Left lung (tissue), 10 donors: ENCODE data around the gene SRCAP. TPM values are rescaled to one million over a fixed set of nuclear protein-coding genes. Genes with fewer than 3 reads are reported as not detected.

Experiments used
- ATAC-seq: fragments of 200-7000 bp; cut with Tn5 transposase; one replicate; pipeline ENCODE4 v1.9.1; 2020; ENCODE audit warnings: moderate library complexity
- DNase-seq, 4 donors: peaks; one replicate each; pipeline ENCODE4 v3.0.0-alpha.2; 2013 to 2020
- H3K27ac ChIP-seq, 2 donors: fragments of 200-600 bp; sonication (generic) in 1 of 2; one replicate each; pipeline versions ENCODE4 v1.5.0 to v1.8.0; 2020 to 2021
- H3K27me3 ChIP-seq, 2 donors: fragments of 200-600 bp; sonication (generic) in 1 of 2; one replicate each; pipeline versions ENCODE4 v1.5.0 to v1.8.0; 2020 to 2021
- H3K36me3 ChIP-seq, 2 donors: fragments of 200-600 bp; sonication (generic) in 1 of 2; one replicate each; pipeline versions ENCODE4 v1.5.0 to v1.8.0; 2020 to 2021
- H3K4me1 ChIP-seq, 2 donors: fragments of 200-600 bp; one replicate each; pipeline ENCODE4 v1.8.0; 2021
- H3K4me3 ChIP-seq, 2 donors: fragments of 200-600 bp; sonication (generic) in 1 of 2; one replicate each; pipeline versions ENCODE4 v1.5.0 to v1.8.0; 2020 to 2021; ENCODE audit warnings: mild to moderate bottlenecking in 1 of 2
- H3K9me3 ChIP-seq, 2 donors: fragments of 200-600 bp; sonication (generic) in 1 of 2; one replicate each; pipeline versions ENCODE4 v1.5.0 to v1.8.0; 2020 to 2021
- CTCF ChIP-seq, 2 donors: fragments of 200-600 bp; sonication (generic) in 1 of 2; IDR thresholded peaks; one replicate each; pipeline versions ENCODE4 v1.5.0 to v1.8.0; 2021; ENCODE audit warnings: antibody characterized with exemption in 2 of 2
- intact Hi-C, 2 donors: fragments of 100-400 bp; cut with DNase I; formaldehyde crosslinking; loops; one replicate each; pipeline versions ENCODE4 v1.11.2 to v1.14.2; 2022
- polyA plus RNA-seq, 6 donors: library from polyadenylated mRNA; unstranded; fragments of 120-200 nt; gene quantifications; one replicate each; pipeline ENCODE4 v1.2.1, GENCODE V29; 2013; ENCODE audit not compliant: insufficient read length in 6 of 6
- total RNA-seq, 2 donors: library from RNA; stranded (reverse); fragmentation: NEBNext Ultra II Directional; extraction: Animal tissue kit (Norgen Biotek cat#: 25700); gene quantifications; one replicate each; pipeline ENCODE4 v1.2.1, GENCODE V29; 2021
- donor health status: DM: no; HTN: yes; CAD: no.
- donor health status: DM: no; HTN: no; CAD: no.

SRCAP gene
- total and polyA plus RNA-seq, 8 donors: 30.7 to 67.4 (median 40.6) TPM

GRCh38 chr16:30753596-30753995 is 54.6 kb downstream of the SRCAP start:
- Histone ChIP-seq H3K27ac (no peak overlapping the region), H3K4me3 (no peak overlapping the region), H3K9me3 (no peaks in the 10 kb centered on the region), H3K4me1 (peaks cover 4 to 15% of the 10 kb centered on the region in 2 donors), H3K27me3 (no peaks in the 10 kb centered on the region), H3K36me3 (peaks cover 0 to 82% of the 10 kb centered on the region in 2 donors)
- no peak for TF ChIP-seq CTCF (IDR thresholded peaks at IDR 0.05)
- intact Hi-C loops: no loop called here
- ATAC-seq (no peak), DNase-seq (peak in 1 of 4 donors; percentile 33)

GRCh38 chr16:30755955-30756780 is 57.2 kb downstream of the SRCAP start:
- no peak for TF ChIP-seq CTCF (IDR thresholded peaks at IDR 0.05)
- Histone ChIP-seq H3K27ac (no peak overlapping the region), H3K4me3 (no peak overlapping the region), H3K4me1 (peaks cover 7 to 29% of the 10 kb centered on the region in 2 donors), H3K36me3 (peaks cover 0 to 84% of the 10 kb centered on the region in 2 donors), H3K27me3 (no peaks in the 10 kb centered on the region), H3K9me3 (no peaks in the 10 kb centered on the region)
- no peak for ATAC-seq
- intact Hi-C loops: no loop called here
- DNase-seq: peak in 2 of 4 donors; percentile 7 to 28

GRCh38 chr16:30756781-30757100 is 57.8 kb downstream of the SRCAP start:
- Histone ChIP-seq H3K36me3 (peaks cover 0 to 78% of the 10 kb centered on the region in 2 donors), H3K9me3 (no peaks in the 10 kb centered on the region), H3K4me3 (no peak overlapping the region), H3K27ac (no peak overlapping the region), H3K4me1 (peaks cover 7 to 34% of the 10 kb centered on the region in 2 donors), H3K27me3 (no peaks in the 10 kb centered on the region)
- DNase-seq: peak in 2 of 4 donors; percentile 16 to 41
- no peak for TF ChIP-seq CTCF (IDR thresholded peaks at IDR 0.05)
- ATAC-seq: no peak
- intact Hi-C loops: no loop called here

GRCh38 chr16:30757316-30757715 is 58.3 kb downstream of the SRCAP start:
- Histone ChIP-seq H3K36me3 (peaks cover 0 to 72% of the 10 kb centered on the region in 2 donors), H3K9me3 (no peaks in the 10 kb centered on the region), H3K4me3 (no peak overlapping the region), H3K27ac (no peak overlapping the region), H3K4me1 (peaks cover 7 to 36% of the 10 kb centered on the region in 2 donors), H3K27me3 (no peaks in the 10 kb centered on the region)
- TF ChIP-seq CTCF (IDR thresholded peaks at IDR 0.05): no peak
- intact Hi-C loops: no loop called here
- DNase-seq (peak in 1 of 4 donors; percentile 42), ATAC-seq (no peak)

GRCh38 chr16:30758988-30759491 is 60.1 kb downstream of the SRCAP start:
- DNase-seq: peak in 2 of 4 donors; percentile 42 to 82
- H3K27me3 ChIP-seq: no peaks in the 10 kb centered on the region
- H3K9me3 ChIP-seq: no peaks in the 10 kb centered on the region
- no peak overlapping the region for H3K4me3 ChIP-seq
- no peak for ATAC-seq
- peaks cover 0 to 65% of the 10 kb centered on the region in 2 donors for H3K36me3 ChIP-seq
- TF ChIP-seq CTCF (IDR thresholded peaks at IDR 0.05): no peak
- peaks cover 21 to 52% of the 10 kb centered on the region in 2 donors for H3K4me1 ChIP-seq
- H3K27ac ChIP-seq: peak overlapping the region; percentile 24 to 90
- intact Hi-C loops: no loop called here
